ENCODE data around the gene TBC1D9. TPM values are rescaled to one million over a fixed set of nuclear protein-coding genes. Genes with fewer than 3 reads are reported as not detected.
"Not testable (repeated sequence)": the region's sequence is repeated elsewhere in the genome, so short reads cannot be mapped to it uniquely, and the experiment has no call there.

TBC1D9 gene
- polyA plus RNA-seq, 1 experiment = 22.0 TPM

DNA sequence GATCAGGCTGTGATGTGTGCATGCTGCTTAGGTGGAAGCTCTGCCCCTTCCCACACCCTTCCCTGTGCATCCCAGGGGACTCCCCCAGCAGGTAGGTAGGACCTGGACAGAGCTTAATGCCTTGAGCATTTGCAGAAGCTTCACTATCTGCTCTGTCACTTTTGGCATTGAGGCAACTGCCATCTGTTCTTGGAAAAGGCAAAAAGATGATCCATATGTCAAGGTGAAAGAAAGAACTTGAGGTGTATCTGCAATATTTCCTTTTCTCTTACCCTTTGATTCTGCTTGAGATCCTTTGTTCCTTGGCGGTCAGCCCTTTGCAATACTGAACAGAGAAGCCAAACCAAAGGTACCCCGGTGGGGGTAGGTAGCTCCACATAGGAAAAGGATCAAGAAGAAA lies 37.1 kb upstream of the TBC1D9 start:
- no peak for DNase-seq (ENCODE audit: low read depth, low spot score)
- H3K9me3 ChIP-seq (ENCODE audit: control insufficient read depth, insufficient read depth, low read length) = peaks cover 3% of the 10 kb centered on the region; the same call in 1 of the 2 replicates
- H3K27ac ChIP-seq (ENCODE audit: low read depth, low read length) = no peak overlapping the region
- H3K27me3 ChIP-seq (ENCODE audit: control insufficient read depth, insufficient read depth, low read length) = peaks cover 8% of the 10 kb centered on the region
- ChIA-PET POLR2A (no interaction called here), CTCF (no interaction called here)
- H3K4me3 ChIP-seq (ENCODE audit: low read depth, low read length) = no peak overlapping the region
- TF ChIP-seq, protein P1, sequence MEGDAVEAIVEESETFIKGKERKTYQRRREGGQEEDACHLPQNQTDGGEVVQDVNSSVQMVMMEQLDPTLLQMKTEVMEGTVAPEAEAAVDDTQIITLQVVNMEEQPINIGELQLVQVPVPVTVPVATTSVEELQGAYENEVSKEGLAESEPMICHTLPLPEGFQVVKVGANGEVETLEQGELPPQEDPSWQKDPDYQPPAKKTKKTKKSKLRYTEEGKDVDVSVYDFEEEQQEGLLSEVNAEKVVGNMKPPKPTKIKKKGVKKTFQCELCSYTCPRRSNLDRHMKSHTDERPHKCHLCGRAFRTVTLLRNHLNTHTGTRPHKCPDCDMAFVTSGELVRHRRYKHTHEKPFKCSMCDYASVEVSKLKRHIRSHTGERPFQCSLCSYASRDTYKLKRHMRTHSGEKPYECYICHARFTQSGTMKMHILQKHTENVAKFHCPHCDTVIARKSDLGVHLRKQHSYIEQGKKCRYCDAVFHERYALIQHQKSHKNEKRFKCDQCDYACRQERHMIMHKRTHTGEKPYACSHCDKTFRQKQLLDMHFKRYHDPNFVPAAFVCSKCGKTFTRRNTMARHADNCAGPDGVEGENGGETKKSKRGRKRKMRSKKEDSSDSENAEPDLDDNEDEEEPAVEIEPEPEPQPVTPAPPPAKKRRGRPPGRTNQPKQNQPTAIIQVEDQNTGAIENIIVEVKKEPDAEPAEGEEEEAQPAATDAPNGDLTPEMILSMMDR (IDR thresholded peaks at IDR 0.05; ENCODE audit: low read depth, low read length) = no peak

DNA sequence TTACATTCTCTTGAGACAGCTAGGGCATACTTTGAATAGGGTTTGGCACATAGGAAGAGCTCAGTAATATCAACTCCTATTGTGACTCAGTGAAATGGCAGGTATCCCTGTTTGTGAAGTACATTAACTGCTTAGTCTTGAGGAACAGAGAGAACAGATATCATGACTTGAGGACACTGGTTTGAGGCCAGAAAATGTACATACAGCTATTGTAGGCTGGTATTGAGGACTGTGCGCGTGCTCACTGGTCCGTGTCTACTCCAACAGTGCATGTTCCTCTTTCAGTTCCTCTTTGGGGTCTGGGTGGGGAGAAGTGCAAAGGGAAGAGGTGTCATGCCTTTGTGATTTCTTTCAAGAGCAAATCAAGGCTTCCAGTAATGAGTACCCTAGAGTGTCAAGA lies 34.6 kb upstream of the TBC1D9 start:
- TF ChIP-seq, protein P1 (IDR thresholded peaks at IDR 0.05; ENCODE audit: low read depth, low read length) = no peak
- DNase-seq (ENCODE audit: low read depth, low spot score) = no peak
- no peak overlapping the region for H3K4me3 ChIP-seq (ENCODE audit: low read depth, low read length)
- H3K27me3 ChIP-seq (ENCODE audit: control insufficient read depth, insufficient read depth, low read length) = peaks cover 5% of the 10 kb centered on the region
- POLR2A ChIA-PET = interaction anchor here (0.7 kb wide), 1 partner anchor 77 kb away, joined by 3 read pairs; no protein-coding TSS in a partner anchor
- H3K9me3 ChIP-seq (ENCODE audit: control insufficient read depth, insufficient read depth, low read length) = peaks cover 5% of the 10 kb centered on the region; the same call in 1 of the 2 replicates
- CTCF ChIA-PET = interaction anchor here (1.0 kb wide), 1 partner anchor 11 kb away, joined by 3 read pairs; no protein-coding TSS in a partner anchor
- H3K27ac ChIP-seq (ENCODE audit: low read depth, low read length) = no peak overlapping the region

DNA sequence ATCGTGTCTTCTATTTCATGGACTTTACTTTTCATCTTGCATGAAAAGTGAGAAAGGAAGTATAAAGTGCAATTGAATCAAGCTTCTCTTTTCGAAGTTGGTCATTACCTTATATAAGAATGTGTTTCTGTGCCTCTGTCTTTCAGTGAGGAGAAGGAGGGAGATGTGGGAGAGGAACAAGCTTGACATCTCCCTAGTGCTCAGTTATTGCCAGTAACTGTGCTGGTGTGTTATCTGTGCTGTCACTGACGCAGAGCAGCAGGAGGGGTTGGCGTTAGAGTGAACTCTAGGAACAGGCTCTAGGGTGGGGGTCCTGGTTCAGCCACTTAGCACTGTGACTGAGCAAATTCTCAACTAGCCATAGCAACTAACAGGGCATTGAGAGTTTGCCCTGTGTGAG lies 34.0 kb upstream of the TBC1D9 start:
- Histone ChIP-seq H3K27ac (ENCODE audit: low read depth, low read length) (no peak overlapping the region), H3K27me3 (ENCODE audit: control insufficient read depth, insufficient read depth, low read length) (peaks cover 5% of the 10 kb centered on the region), H3K4me3 (ENCODE audit: low read depth, low read length) (no peak overlapping the region), H3K9me3 (ENCODE audit: control insufficient read depth, insufficient read depth, low read length) (peaks cover 5% of the 10 kb centered on the region; the same call in 1 of the 2 replicates)
- ChIA-PET POLR2A (no interaction called here), CTCF (interaction anchor here (1.0 kb wide), 1 partner anchor 11 kb away, joined by 3 read pairs; no protein-coding TSS in a partner anchor)
- DNase-seq (ENCODE audit: low read depth, low spot score) = no peak
- TF ChIP-seq, protein P1 (IDR thresholded peaks at IDR 0.05; ENCODE audit: low read depth, low read length) = no peak

DNA sequence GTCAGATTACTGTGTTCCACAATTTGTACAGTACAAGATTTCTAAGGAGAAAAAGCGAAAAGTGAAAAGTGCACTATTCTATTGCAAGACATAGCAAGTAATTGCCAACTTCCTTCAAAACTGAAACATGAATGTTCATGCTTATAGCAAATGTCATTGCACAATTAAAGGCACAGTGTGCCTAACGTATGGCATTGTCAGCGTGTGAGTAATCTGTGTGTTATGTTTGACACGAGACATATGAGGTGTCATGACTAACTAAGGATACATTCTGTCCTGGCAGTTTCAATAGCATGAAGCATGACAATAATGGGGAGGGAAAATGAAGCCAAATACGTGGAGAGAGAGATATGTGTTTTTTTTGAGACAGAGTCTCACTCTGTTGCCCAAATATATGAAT lies 33.6 kb upstream of the TBC1D9 start:
- Histone ChIP-seq H3K4me3 (ENCODE audit: low read depth, low read length) (no peak overlapping the region), H3K9me3 (ENCODE audit: control insufficient read depth, insufficient read depth, low read length) (peaks cover 5% of the 10 kb centered on the region; the same call in 1 of the 2 replicates), H3K27ac (ENCODE audit: low read depth, low read length) (no peak overlapping the region), H3K27me3 (ENCODE audit: control insufficient read depth, insufficient read depth, low read length) (peaks cover 3% of the 10 kb centered on the region)
- DNase-seq (ENCODE audit: low read depth, low spot score) = no peak
- ChIA-PET CTCF (no interaction called here), POLR2A (no interaction called here)
- TF ChIP-seq, protein P1 (IDR thresholded peaks at IDR 0.05; ENCODE audit: low read depth, low read length) = no peak

DNA sequence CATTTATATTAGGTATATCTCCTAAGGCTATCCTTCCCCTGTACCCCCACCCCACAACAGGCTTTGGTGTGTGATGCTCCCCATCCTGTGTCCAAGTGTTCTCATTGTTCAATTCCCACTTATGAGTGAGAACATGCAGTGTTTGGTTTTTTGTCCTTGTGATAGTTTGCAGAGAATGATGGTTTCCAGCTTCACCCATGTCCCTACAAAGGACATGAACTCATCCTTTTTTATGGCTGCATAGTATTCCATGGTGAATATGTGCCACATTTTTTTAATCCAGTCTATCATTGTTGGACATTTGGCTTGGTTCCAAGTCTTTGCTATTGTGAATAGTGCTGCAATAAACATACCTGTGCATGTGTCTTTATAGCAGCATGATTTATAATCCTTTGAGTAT lies 26.6 kb upstream of the TBC1D9 start:
- H3K27me3 ChIP-seq (ENCODE audit: control insufficient read depth, insufficient read depth, low read length); H3K9me3 ChIP-seq (ENCODE audit: control insufficient read depth, insufficient read depth, low read length); CTCF ChIA-PET; H3K4me3 ChIP-seq (ENCODE audit: low read depth, low read length); H3K27ac ChIP-seq (ENCODE audit: low read depth, low read length); POLR2A ChIA-PET; DNase-seq (ENCODE audit: low read depth, low spot score): not testable (repeated sequence)

DNA sequence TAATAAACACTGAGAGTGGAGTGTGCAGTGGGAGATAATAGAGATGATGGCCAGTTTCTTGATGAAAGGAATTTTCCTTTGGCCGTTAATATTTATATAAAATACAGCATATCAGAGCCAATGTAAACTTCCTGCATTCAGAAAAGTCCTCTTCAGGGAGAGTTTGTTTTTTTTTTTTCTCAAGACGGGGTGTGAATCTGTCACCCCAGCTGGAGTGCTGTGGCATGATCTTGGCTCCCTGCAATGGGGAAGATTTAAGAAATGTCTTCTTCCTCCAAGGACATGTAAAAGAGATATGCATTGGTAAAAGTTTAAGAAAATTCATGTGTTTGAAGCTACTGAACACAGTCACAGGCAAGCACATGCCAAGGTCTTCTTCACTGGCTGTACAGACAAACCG lies 25.4 kb upstream of the TBC1D9 start:
- no peak for DNase-seq (ENCODE audit: low read depth, low spot score)
- H3K27me3 ChIP-seq (ENCODE audit: control insufficient read depth, insufficient read depth, low read length) = no peaks in the 10 kb centered on the region
- TF ChIP-seq, protein P1 (IDR thresholded peaks at IDR 0.05; ENCODE audit: low read depth, low read length) = no peak
- H3K27ac ChIP-seq (ENCODE audit: low read depth, low read length) = no peak overlapping the region
- ChIA-PET POLR2A (no interaction called here), CTCF (no interaction called here)
- H3K9me3 ChIP-seq (ENCODE audit: control insufficient read depth, insufficient read depth, low read length) = no peaks in the 10 kb centered on the region
- H3K4me3 ChIP-seq (ENCODE audit: low read depth, low read length) = no peak overlapping the region
